Ureter (tissue), 1 donor: ENCODE data around the gene CFAP46. TPM values are rescaled to one million over a fixed set of nuclear protein-coding genes. Genes with fewer than 3 reads are reported as not detected.
"Not testable (repeated sequence)": the region's sequence is repeated elsewhere in the genome, so short reads cannot be mapped to it uniquely, and the experiment has no call there.

Source experiments
- DNase-seq: peaks from one replicate; pipeline ENCODE4 v3.0.0-alpha.2; 2020; ENCODE audit warnings: low spot score
- total RNA-seq: library from RNA; stranded (reverse); gene quantifications from one replicate; pipeline ENCODE4 v1.2.4, GENCODE V29; 2023
- donor health status: DM: yes; HTN: yes; CAD: no.

CFAP46 gene
- total RNA-seq, 1 donor from 2014 or later = 1.7 TPM

DNA sequence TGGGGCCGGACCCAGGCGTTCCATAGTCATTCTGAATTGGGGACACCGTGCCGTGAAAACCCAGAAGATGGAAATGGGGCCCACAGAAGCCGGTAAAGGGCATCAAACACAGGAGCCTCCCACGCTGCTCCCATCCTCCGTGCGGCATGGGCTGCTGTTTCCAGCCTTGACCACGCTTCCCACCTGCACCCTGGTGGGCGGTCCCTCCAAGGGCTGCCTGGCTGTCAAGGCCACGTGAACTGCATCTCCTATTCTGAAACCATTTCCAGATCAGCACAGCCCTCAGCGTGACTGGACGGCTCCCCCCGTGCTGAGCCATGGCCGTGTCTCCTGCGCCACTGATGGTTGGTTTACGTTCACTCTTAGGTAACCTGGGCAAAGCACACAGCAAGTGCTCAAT, 14.1 kb downstream of the CFAP46 start:
- DNase-seq = no peak

DNA sequence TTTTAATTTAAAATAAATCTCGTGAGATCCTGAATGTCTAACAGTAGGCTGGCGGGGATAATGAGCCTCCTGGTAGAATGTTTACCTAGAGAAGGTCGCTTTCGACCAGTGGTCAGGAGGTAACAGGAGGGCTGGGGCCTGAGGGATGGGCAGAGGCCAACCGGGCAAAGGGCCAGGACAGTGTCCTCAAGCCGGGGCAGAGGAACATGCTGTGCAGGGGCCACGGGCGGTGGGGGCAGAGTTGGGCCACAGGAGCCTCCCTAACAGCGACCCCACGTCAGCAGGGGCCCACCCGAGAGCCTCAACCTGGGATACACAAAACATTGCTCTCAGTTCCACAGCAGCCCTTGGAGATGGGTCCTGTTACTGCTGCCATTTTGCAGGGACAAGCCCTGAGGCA, 14.5 kb downstream of the CFAP46 start:
- no peak for DNase-seq

DNA sequence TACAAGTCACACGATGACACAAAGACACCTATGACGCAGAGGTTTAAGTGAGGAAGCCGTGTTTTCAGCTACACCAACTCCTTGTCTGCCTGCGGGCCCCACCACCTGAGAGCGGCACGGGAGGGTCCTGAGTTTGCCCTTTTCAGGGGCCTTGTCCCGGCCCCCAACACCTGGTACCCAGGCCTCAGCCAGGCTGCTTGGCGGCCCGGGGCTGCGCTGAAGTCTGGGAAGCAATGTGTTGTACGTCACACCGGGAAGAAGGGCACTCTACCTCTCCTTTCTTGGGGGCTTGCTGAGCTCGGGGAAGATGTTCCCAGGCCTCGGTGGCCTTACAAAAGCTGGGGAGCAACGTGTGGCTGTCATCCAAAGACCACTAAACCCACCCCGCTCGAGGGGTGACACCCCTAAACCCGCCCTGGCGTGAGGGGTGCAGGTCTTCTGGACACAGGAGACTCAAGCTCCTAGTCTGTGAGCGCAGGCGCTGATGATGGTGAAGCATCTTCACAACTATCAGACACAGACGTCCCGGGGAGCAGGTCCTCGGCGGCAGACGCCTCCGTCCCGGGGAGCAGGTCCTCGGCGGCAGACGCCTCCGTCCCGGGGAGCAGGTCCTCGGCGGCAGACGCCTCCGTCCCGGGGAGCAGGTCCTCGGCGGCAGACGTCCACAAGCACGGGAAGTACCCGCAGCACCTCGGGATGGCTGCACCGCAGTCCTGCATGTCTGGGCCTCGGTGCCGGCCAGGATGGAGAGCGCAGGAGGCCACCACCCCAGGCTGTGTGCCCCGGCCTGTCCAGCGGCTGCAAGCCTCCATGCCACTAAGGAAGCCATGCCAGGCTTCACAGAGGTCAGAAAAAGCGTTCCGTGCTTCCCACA, 15.4 kb downstream of the CFAP46 start:
- DNase-seq = no peak

DNA sequence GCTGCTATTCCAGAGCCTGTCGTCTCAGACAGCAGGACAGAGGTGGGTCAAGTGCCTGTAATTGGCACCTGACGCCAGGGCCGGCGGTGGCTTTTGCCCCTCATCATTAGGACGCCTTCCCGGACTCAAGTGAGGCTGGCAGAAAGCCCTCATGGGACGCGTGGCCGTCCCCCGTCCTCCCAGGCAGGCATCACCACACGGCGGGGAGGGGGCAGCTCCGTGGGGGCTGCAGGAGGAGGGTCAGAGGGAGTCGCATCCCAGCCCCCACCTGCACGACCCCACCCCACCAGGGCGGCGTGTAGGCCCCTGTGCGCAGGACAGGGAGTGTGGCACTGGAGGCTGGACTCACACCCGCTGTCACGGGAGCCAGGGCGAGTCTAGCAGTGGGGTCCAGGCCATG, 16.3 kb downstream of the CFAP46 start:
- DNase-seq = no peak

DNA sequence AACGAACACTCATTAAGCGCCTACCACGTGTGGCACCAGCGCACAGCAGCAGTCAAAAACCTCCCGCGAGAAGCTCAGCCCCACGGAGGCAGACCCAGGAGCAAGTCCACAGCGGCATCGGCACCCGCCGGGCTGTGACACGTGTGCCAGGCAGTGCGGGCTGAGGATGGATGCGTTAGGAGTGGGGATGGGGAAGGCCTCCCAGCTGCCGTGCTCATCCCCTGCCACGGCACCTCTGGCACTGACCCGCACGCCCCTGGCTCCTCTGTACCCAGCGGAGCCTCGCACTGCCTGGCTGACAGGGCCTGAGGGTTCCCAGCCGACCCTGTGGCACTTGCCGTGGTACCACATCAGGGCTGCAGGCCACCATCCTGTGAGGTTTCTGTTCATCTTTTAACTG, 16.8 kb downstream of the CFAP46 start:
- DNase-seq = no peak

DNA sequence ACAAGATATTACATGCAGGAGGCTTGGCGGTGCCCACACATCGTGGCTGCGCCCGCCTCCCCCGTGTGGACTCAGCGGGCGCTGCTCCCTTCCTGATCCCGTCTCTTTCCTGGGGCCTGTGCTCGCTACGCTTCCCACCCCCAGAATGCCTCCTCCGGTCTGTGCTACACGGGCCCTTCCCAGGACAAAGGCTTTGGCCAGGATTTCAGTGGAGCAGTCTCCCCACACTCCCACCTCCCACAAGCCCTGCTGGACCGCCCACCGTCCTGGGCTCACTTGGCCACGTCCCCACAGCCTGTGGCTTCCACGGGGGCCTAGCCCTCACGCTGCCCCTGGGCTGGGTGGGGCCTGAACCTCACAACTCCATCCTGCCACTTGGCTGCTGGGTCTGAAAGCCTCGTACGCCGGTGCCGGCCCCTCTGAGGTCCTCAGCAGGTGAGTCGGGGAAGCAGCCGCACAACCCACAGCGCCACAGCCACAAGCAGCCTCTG, 17.3 kb downstream of the CFAP46 start:
- no peak for DNase-seq

DNA sequence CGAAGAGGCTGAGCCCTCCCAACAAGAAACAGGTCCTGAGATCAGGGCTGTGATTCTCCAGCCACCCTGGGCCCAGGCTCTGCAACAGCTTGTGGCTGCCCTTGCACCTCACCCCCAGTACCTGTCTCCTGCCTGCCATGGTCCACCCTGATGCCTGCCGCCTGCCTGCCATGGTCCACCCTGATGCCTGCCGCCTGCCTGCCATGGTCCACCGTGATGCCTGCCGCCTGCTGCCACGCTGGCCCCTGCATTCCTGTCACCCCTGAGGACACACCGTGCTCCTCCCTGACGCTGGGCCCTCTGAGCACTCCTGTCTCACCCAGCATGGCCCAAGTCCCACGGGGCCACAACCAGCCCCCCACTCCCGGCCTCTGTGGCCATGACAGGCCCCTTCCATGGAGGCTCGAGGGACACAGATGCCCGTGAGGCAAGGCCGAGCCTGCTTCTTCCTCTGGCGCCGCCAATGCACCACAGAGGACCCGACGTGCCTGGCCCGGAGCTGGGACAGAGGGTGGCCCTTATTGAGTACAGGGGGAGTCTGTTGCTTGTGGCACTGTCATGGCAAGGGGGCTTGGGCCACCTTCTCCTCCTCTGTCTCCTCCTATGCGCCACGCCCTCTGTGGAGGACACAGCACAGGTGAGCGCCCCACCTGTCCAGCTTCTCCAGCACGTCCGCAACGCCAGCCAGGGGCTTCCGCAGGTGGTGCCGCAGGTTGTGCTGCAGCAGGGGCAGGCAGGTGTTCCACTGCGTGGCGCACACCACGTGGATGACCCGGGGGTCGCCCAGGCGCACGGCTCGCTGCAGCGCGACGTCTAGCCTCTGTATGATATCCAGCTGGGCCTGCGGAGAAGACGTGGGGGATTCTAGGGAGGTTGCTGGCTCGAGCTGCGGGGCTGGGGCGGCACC, 18.1 kb downstream of the CFAP46 start:
- DNase-seq = no peak

DNA sequence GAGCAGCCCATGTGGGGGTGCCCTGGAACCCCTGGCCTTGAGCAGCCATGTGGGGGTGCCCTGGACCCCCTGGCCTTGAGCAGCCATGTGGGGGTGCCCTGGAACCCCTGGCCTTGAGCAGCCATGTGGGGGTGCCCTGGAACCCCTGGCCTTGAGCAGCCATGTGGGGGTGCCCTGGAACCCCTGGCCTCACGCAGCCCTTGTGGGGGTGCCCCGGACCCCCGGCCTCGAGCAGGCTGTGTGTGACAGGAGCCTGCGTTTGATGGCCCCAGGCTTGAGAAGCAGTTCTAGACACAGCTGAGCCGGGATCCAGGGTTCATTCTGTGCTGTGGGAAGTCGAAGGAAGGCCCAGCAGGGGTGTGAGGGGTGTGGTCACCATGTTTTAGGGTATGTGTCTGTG, 19.0 kb downstream of the CFAP46 start:
- not testable (repeated sequence) for DNase-seq

DNA sequence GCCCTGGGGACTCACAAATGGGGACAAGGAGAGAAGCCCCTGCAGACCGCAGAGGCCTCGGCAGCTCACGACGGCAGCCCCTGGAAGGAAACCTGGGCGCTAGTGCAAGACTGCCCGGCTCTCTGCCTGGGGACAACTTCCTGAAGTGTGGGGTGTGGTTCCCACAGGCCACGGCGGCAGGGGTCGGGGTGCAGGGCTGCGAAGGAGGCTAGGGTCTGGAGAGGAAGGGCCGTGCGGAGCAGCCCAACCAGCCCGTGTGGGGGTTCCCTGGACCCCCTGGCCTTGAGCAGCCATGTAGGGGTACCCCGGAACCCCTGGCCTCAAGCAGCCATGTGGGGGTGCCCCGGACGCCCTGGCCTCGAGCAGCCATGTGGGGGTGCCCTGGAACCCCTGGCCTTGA, 19.5 kb downstream of the CFAP46 start:
- no peak for DNase-seq

DNA sequence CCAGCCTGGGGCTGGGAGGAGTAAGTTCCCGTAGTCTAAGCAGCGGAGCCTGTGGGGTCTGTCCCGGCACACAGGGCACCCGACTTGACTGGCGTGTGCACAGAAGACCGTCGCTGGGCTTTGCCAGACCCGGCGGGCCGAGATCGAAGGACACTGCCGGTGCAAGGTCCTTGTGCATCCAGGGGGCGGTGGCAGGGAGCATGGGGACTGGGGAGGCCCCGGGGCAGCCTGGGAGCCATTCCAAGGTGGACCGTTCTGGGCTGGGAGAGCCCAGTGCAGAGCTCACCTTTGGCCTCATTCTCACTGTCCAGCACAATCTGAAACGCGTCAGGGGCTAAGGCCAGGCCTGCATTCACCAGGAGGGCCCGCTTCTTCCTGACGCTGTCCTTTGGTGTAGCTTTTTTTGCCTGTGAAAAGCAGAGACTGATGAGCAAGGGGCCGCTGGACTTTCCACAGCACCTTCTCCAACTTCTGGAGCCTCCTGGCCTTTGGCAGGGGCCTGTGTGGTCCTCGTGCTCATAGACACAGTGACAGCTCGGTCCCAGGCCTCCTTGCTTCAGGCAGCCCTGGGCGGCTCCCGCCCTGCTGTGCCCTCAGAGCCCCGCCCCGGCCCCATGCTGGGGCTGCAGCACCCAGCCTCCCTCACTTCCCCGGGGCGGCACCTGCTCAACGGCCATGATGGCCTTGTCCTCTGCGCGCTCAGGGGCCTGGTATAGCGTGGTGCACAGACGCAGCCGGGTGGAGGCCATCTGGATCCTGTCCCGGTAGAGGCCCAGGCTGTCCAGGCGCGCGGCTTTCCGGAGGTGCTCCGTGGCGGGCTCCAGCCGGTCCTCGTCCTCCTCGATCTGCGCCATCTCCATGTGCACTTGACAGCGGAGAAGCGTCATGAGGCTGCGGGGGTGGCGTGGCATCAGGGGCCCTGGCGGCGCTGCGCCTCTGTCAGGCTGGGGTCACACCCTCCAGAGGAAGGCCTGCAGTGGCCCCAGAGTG, 20.3 kb downstream of the CFAP46 start:
- DNase-seq = no peak

DNA sequence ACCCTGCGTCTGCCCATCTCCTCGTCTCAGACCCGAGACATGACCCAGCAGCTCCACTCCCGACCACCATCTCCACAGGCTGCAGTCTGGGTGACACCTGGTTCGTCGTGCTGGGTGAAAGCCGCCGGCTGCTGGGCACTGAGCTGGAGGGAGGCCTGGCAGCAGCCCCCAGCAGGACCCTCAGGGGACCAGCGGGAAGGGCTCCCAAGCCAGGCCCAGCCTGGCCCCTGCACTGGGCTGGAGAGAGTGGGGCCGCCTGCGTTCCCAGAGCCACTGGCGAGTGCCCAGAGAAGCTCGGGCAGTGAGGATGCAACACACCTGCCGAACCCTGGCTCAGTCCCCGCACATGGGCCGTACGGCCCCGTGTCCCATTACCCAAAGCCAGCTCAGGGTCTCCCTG, 21.3 kb downstream of the CFAP46 start:
- no peak for DNase-seq

DNA sequence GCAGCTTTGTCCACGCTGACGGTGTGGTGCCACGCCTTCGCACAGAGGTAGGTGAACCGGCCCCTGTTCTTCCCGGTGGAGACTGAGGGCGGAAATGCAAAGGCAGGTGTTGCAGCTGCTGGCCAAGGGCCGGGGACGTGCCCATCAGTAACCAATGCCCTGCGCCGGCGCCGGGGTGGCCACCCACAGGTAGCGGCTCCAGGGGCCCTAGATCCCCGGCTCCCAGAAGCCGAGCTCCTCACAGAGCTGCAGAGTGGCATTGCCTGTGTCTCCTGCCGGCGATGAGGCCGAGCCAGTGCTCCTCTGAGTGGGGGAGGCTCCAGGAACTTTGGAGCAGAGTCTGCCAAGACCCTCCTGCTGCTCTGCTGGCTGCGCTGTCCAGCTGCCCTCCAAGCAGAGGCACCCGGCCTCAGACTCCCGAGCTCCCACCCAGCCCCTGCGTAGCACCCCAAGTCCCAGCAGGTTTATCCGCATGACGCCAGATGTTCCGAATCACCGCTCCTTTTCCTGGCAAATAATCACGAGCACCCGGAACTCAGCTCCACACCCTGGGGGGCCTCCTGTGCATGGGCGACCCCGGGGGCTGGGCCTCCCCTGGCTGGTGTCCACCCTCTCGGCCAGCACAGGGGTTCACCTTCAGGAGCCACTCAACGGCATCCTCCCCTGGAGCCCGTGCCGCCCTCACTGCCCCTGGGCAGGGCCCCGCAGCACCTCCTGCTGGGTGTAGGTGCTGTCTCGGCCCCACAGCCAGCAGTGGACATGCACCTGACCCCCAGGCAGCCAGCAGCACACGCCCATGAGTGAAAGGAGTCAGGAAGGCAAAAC, 22.1 kb downstream of the CFAP46 start:
- no peak for DNase-seq

DNA sequence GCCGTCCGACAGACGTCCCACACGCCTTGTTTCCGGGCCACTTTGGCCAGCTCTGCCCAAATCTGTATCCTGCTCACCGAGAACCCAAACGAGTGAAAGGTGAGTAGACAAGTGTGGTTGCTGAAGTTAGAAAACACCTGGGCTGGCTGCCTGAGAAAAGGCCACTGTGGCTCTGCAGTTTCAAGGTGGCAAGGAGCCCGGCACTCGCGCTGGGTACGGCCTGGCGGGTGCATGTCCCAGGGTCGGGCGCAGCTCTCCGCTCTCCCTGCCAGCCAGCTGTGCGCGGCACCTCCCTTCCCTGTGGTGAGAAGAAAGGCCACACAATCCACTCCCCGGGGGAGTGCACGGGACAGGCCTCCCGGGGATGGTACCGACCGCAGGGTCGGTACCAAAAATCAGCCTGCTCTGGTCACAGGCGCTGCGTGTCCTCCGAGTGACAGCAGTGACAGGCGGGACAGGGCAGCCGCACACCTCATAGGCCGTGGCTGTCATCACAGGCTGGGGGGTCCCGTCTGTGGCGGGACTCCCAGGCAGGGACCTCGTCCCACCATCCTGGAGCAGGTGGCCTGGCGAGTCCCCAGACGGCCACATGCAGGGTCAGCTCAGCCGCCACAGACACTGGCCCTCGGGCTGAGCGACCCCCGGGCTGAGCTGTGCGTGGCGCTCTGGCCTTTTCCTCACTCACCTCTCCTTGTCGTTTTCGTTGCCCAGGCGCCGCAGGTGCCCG, 22.8 kb downstream of the CFAP46 start:
- no peak for DNase-seq

DNA sequence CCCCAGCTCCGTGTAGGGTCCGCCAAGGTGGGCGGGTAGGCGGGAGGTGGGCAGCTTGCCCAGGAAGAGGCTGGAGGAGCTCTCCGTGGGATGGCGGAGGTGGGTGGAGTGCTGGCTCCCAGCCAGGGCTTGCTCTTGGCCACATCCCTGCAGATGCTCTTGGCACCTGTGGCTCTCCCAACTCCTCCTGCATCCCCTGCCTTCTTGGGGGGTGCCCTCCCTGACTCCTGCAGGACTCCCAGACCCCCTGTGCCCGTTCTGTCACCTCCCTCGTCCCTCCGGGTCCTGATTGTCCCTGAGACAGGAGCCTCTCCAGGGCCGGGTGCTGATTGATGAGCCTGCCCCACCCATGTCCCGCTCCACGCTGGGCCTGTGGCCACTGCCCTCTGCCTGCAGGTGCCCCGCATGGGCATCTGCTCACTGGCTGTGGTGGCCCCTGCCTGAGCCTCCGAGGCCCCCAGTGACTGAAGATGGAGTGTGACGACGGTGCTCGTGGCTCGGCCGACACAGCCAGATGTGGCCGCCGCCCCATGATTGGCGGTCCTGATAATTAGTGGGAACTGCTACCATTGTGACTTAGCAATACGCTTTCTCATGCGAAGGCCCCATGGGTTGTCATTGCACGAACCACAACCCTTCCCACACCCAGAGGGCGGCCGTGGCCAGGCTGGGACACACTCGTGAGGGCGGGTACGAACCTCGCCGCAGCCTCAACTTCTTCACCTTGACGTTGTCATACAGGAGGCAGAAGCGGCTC, 23.6 kb downstream of the CFAP46 start:
- no peak for DNase-seq

DNA sequence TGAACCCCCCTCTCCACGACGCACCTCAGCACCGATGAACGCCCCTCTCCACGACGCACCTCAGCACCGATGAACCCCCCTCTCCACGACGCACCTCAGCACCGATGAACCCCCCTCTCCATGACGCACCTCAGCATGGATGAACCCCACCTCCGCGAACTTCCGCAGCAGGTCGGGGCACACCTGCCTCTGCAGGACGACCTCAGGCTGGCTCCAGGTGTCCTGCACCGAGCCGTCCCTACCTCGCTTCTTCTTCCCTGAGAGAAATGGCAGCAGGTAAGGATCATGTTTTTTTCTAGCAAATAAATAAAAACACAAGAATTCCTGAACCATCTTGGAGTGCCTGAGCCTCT, 24.1 kb downstream of the CFAP46 start:
- no peak for DNase-seq

DNA sequence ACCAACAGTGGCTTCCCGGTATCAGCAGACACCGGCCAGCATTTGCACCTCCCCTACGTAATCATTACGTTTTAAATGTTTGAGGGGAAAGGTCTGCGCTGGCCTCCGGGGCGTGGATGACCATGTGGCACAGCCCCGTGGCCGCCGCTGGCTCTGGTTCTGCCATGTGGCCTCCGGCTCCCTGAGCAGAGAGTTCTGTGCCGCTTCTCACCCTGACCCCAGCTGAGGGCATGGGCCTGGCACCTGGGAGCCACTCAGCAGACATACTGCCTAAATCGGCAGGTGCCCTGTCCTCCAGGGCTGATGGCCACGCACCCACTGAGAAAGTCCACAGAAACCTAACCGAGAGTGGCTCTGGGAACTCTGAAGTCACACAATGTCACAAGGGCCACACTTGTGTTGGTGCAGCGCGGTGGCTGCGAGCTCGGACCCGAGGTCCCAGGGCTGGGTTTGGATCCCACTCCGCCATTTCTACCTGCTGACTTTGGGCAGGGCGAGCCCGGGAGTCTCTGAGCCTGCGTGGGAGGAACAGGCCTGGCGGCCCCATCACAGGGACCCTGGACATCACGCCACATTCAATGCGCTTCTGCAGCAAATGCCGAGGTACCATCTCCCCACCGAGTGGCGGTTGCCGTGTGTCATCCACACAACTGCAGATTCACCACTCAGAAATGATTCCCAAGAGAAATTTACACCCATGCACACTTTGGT, 25.3 kb downstream of the CFAP46 start:
- no peak for DNase-seq

DNA sequence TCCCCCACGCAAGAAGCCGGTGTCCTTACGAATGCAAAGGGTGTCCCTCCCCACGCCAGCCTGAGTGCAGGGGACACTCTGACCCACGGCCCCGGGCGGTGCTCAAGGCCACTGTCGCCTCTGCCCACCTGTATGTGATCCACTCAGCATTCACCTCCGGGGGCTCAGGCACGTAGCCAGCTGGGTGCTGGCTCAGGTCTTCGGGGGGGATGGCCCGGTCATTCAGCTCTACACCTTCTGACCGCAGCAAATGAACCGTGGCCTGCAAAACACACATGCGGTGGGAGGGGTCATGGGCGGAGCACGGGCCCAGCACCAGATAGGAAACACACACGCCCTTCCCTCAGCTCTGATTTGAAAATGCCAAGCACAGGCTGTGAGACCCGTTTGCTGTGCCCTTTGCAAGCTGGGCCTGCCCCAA, 25.9 kb downstream of the CFAP46 start:
- DNase-seq = no peak

DNA sequence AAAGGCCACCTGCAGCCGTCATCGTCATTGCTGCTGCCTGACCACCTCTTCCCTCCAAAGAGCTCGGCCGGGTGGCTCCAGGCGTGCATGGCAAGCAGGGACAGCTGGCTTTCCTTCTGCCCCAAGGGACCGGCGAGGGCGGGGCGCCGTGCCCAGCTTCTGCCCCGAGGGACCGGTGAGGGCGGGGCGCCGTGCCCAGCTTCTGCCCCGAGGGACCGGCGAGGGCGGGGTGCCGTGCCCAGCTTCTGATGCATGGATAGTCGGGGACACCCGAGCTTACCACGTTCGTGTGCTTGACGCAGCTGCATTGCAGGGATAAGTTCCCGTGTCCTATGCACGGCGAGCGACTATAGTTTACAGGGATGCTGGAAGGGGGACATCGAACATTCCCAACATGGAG, 27.0 kb downstream of the CFAP46 start:
- no peak for DNase-seq

DNA sequence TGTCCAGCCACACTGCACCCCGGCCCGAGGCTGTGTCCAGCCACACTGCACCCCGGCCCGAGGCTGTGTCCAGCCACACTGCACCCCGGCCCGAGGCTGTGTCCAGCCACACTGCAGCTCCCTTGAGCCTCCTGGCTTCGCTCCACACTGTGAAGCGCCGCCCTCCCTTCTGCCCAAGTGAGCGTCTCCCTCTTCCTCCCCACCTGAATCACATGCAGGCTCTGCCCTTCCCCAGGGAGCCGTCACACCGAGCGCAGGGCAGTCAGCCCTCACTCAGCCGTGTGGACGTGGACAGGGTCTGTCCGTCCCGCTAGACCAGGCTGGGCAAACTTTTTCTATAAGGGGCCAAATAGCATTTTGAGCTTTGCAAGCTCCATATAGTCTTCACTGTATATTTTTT, 27.6 kb downstream of the CFAP46 start:
- DNase-seq = no peak
